WI38 (cell line): ENCODE results near the gene MYPN.

Experiments
- H3K4me3 ChIP-seq: 2 replicates; pipeline ENCODE4 v1.5.1; 2011; ENCODE audit warnings: low read depth, mild to moderate bottlenecking, control low read depth, low read length
- CTCF ChIP-seq: IDR thresholded peaks from 2 replicates; pipeline ENCODE4 v1.5.1; 2012; ENCODE audit warnings: low read depth, mild to moderate bottlenecking, control low read depth, low read length

The MYPN gene

DNA sequence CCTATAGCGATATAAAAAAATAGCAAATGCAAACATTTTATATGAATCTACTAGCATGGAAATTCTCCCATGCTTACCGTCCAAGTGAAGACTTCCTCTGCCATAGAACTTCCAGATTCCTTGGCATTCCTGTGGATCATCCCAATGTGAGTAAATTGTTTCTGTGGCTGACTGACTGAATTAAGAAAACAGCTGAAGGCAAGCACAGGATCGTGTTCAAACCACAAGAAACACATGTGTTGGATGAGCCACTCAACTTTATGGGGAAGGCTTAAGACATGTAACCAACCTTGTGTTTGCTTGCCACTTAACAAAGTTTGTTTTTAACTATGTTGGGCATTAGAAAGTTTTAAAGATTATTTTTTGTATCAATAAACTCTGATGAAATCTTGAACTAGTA is 2.6 kb upstream of the MYPN start:
- TF ChIP-seq CTCF = no peak
- H3K4me3 ChIP-seq = no peak overlapping the region

GRCh38 chr10:68107651-68108050 is 1.6 kb upstream of the MYPN start:
- TF ChIP-seq CTCF = no peak
- no peak overlapping the region for H3K4me3 ChIP-seq

GRCh38 chr10:68108051-68108450 is 1.2 kb upstream of the MYPN start:
- no peak for TF ChIP-seq CTCF
- no peak overlapping the region for H3K4me3 ChIP-seq

GRCh38 chr10:68108653-68109052 is 635 bp upstream of the MYPN start:
- no peak for TF ChIP-seq CTCF
- H3K4me3 ChIP-seq = no peak overlapping the region

DNA sequence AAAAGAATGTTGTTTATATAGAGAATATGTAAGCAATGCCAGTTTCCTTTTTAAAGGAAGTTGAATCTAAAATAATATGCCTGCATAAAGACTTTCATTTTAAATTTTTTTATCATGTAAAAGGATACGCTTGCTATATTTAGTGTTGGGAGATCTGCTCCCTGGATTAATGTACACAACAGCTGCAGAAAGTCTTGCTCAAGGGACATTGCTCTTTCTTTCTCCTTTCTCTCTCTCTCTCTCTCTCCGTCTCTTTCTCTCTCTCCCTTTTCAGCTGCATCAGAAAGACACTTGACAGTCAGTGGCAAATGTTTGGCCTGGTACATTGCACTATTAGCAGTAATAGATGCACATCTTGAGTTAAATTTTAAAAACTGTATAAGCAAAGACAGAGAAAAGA is 739 bp downstream of the MYPN start:
- TF ChIP-seq CTCF = no peak
- peak overlapping the region; percentile 29 for H3K4me3 ChIP-seq

- no peak for TF ChIP-seq CTCF
Measured at GRCh38 chr10:68111584-68111983, 2.3 kb downstream of the MYPN start.

GRCh38 chr10:68112837-68113236 is 3.5 kb downstream of the MYPN start:
- TF ChIP-seq CTCF = no peak
- no peak overlapping the region for H3K4me3 ChIP-seq

More at GRCh38 chr10:68111584-68111983, 2.3 kb downstream of the MYPN start:
- H3K4me3 ChIP-seq = no peak overlapping the region
